Left lobe of liver (tissue), 2 donors: ENCODE measurements around the gene ALG14. TPM values are rescaled to one million over a fixed set of nuclear protein-coding genes. Genes with fewer than 3 reads are reported as not detected.
A peak's percentile ranks its signal among the peaks of the same experiment; 100 is the strongest.

Source experiments
- ATAC-seq: fragments of 200-7000 bp; cut with Tn5 transposase; one replicate; pipeline ENCODE4 v1.9.1; 2020; ENCODE audit warnings: mild to moderate bottlenecking, moderate library complexity
- DNase-seq: peaks from one replicate; pipeline ENCODE4 v3.0.0-alpha.2; 2020; ENCODE audit warnings: low spot score
- total RNA-seq: library from RNA; stranded (reverse); gene quantifications from one replicate; pipeline ENCODE4 v1.2.1, GENCODE V29; 2021
- donor health status: DM: no; HTN: no; CAD: no; lungs with moderate emphysema.
- donor health status: DM: no; HTN: yes; CAD: no.

ALG14 gene
- total RNA-seq, 1 donor from 2014 or later, result 5.4 TPM

GRCh38 chr1:94988356-94988755 is 84.4 kb downstream of the ALG14 start:
- no peak for ATAC-seq
- no peak for DNase-seq

DNA sequence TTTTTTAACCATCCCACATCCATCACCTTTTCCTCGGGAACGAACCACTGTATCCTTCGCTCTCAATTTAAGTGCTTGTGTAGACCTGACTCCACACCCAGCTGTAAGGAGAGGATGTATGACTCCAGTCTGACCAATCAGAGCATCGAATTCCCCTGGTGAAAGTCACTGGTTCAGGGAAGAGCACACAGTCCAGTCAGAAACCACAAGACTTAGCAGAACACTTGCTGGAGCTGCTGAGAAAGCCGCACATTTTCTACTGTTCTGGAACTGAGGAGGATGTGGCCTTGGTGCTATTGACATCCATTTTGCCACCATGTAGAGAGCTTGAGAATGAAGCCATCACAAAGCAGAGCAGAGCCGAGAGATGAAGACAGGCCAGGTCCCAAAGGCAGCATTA is 86.0 kb downstream of the ALG14 start:
- no peak for ATAC-seq
- DNase-seq, result no peak

- ATAC-seq (peak; percentile 60), DNase-seq (no peak)
Measured at GRCh38 chr1:94983171-94983739, 89.5 kb downstream of the ALG14 start.

DNA sequence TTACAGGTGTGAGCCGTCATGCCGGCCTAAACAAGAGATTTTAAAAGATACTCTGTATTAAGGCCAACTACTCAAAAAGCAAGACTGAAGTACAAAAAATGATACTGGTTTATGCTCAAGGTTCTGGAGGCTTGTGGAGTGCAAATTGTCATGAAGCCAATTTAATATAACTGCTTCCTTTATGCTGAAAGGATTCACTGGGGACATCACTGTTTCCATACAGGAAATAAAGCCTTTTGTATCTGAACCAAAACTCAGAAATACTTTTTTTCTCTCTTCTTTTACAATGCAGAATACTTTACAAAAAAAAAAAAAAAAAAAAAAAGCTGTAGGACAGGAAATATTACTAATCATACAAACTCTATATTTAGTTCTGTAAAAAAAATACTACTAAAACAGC is 90.4 kb downstream of the ALG14 start:
- ATAC-seq (no peak), DNase-seq (no peak)

DNA sequence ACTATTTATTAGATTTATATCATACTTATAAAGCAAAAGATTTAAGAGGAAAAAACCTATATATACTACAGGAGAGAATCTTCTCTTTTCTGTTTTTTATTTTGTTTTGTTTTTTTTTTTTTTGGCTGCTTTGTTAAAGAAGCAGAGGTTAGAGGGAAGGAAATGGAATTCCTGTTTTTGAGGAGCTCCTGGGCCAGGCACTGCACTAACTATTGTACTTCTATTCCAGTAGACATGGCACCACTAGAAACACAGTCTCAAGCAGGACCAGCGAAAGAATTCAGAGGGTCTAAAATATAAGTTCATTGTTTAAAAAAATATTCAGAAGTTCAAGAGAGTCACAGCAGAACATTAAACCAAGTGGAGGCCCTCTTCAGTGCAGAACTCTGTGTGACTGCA is 91.2 kb downstream of the ALG14 start:
- ATAC-seq, result no peak
- DNase-seq, result no peak

DNA sequence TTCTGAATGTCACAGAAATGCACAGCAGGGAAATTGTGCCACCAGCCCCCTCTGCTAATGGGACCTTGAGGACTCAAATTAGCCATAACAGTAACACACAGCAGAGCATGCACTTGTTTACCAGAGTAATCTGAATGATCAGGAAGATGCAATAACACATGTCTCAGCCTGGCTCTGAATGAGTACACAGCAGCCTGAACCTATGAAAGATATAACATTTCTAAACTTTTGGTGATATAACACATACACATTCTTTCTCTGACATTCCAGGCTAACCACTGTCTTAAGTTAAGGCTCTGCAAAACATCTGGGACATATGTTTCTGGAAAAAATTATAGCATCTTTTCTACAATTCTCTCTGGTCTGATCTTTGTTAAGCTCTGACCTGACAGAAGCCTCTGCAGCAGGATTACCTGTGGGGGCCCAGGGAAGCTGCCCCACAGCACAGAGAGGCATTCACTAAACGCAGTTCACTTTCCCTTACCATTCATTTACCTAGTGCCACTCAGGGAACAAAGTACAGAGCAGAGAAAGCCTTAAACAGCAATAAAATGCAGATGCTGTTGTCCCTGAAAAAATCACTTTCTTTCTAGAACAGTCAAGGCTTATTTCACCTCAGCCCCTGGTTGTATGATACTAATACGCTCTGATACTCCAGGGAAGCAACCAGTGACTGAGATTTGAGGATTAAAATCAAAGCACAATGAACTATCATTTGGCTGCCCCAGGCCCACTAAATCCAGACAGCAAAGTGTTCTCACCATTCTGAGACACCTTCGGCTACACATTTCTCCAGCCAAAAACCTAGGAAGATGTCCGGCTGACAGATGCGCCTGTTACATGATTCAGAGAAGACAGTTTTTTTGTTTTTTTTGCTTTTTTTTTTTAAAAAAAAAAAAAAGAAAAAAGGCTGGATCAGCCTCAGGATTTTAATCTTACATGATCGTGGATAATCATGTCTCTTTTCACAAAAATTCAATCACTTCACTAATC is 91.9 kb downstream of the ALG14 start:
- DNase-seq, result no peak
- ATAC-seq, result no peak

- peak; percentile 15 for ATAC-seq
Measured at GRCh38 chr1:94979656-94980581, 92.8 kb downstream of the ALG14 start.

DNA sequence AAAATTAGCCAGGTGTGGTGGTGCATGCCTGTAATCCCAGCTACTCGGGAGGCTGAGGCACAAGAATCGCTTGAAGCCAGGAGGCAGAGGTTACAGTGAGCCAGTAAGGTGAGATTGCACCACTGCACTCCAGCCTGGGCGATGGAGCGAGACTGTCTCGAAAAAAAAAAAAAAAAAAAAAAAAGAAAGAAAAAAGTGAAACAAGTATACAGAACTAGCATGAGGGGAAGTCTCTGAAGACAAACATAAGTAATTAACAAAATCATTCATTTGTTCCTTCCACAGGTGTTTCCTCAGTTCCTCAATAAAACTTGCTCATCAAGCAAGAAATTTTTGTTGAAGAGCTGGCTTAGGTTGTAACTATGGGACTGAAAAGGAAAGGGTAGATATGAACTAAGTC is 93.6 kb downstream of the ALG14 start:
- ATAC-seq (no peak), DNase-seq (no peak)

More at GRCh38 chr1:94979656-94980581, 92.8 kb downstream of the ALG14 start:
- no peak for DNase-seq

DNA sequence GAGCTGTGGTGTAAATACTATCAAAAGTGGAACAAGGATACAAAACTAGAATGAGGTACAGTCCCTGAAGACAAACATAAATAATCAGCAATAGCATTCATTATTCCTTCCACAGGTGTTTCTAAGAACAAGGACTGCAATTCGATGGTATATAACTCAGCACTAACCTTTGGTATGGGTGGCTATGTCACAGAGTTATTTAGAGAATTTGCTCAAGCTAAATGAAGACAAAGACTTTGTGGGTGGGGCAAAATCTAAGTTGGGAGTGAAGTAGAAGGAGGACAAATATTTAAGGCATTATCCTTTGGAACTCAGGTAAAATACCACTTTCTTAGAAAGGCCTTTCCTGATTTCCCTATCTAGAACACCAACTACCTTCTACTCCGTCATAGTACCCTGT is 94.3 kb downstream of the ALG14 start:
- ATAC-seq (no peak), DNase-seq (no peak)

- DNase-seq (no peak), ATAC-seq (no peak)
Measured at GRCh38 chr1:94976971-94977548, 95.7 kb downstream of the ALG14 start.

DNA sequence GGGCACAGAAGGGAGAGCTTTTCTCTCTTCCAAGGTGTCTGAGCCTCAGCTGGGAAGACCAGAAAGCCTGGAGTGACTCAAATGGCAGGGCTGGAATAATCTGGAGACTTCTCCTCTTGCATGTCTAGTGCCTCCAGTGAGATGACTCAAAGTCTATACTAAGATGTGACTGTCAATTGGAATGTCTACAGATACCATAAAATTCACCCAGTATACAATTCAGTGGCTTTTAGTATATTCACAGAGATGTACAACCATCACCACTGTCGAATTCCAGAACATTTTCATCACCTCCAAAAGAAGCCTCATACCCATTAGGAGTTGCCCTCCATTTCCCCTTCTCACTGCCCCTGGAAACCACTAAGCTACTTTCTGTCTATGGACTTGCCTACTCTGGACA is 97.9 kb downstream of the ALG14 start:
- DNase-seq, result no peak
- no peak for ATAC-seq

GRCh38 chr1:94974241-94974640 is 98.5 kb downstream of the ALG14 start:
- no peak for ATAC-seq

GRCh38 chr1:94973309-94973922 is 99.3 kb downstream of the ALG14 start:
- ATAC-seq, result no peak
- no peak for DNase-seq

More at GRCh38 chr1:94974241-94974640, 98.5 kb downstream of the ALG14 start:
- no peak for DNase-seq

DNA sequence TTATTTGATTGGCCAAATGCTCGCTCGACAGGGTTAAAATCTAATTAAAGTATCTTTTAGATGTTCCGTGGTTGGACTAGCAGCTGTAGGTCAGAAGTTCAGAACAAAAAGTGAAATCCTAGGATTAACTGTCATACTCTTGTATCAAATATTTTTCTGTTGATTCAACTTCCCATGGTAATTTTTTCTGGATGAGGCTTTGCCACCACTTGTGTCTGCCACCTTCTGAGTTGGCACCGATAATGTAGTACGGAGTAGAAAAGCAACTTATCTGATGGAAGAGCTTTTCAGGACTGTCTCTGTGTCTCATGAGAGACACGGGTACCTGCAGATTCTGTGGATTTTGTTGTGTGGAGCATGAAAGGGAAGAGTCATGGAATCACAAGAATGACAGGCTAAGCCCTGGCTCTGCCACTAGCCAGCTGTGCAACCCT is 101.2 kb downstream of the ALG14 start:
- DNase-seq, result no peak
- peak; percentile 29 for ATAC-seq

DNA sequence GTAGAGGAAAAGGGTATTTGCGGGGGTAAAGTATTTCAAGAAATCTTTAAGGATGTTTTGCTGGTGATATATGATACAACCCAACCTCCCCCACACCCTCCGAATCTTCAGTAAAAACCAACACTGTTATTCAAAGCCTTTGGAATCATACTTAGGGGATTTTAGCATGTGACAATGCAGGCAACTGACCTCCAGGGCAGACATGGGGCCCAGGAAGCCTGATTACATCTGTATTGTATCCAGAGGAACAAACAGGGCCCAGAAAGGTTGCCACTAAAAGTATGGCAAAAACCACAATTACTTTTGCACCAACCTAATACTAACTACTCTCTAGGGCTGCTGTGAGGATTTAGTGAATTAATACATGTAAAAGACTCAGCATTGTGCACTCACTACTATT is 102.0 kb downstream of the ALG14 start:
- no peak for ATAC-seq
- no peak for DNase-seq

GRCh38 chr1:94969137-94969536 is 103.6 kb downstream of the ALG14 start:
- no peak for DNase-seq

DNA sequence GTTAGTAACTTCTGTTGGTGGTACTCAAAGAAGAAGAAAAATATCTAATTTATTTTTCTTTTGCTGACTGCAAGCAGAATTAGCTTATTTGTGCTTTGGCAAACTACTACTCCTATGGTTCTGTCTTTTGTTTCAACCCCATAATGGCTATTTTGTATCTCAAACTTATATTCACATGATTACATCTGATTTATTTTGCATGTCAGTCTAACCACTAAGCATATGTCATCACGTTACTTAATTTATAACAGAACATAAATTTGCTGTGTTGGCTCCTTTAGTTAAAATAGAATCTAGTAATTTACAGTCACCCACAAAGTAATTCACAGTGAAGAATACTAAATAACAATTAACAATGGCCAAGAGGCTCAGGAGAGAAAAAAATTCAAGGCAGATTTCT is 106.7 kb downstream of the ALG14 start:
- ATAC-seq (no peak), DNase-seq (no peak)

More at GRCh38 chr1:94969137-94969536, 103.6 kb downstream of the ALG14 start:
- no peak for ATAC-seq

GRCh38 chr1:94963864-94964263 is 108.9 kb downstream of the ALG14 start:
- DNase-seq (no peak), ATAC-seq (no peak)

GRCh38 chr1:94962409-94963265 is 110.1 kb downstream of the ALG14 start:
- peak; percentile 89 for DNase-seq

More at GRCh38 chr1:94962409-94963265, 110.1 kb downstream of the ALG14 start:
- peak; percentile 88 for ATAC-seq
